BLaER1 treated with 17β-estradiol and CSF1 and Interleukin-3, amounts not matched to agents 10 nM and 100 nM (cell line): Measurements from ENCODE around the gene ADGRL3.

ENCODE experiments used
- H3K27ac ChIP-seq, 11 experiments: shearing (Covaris generic); formaldehyde crosslinking; 2 replicates each; pipeline ENCODE4 v1.8.1; 2022
- H3K27me3 ChIP-seq, 11 experiments: shearing (Covaris generic); formaldehyde crosslinking; 2 replicates each; pipeline ENCODE4 v1.8.1; 2022
- H3K36me3 ChIP-seq, 11 experiments: shearing (Covaris generic); formaldehyde crosslinking; 2 replicates each; pipeline ENCODE4 v1.8.1; 2022
- H3K4me1 ChIP-seq, 10 experiments: shearing (Covaris generic); formaldehyde crosslinking; 2 replicates each; pipeline ENCODE4 v1.8.1; 2022
- H3K4me2 ChIP-seq, 11 experiments: shearing (Covaris generic); formaldehyde crosslinking; 2 replicates each; pipeline ENCODE4 v1.8.1; 2022
- H3K4me3 ChIP-seq, 10 experiments: shearing (Covaris generic); formaldehyde crosslinking; 2 replicates each; pipeline ENCODE4 v1.8.1; 2022
- H3K9ac ChIP-seq, 11 experiments: shearing (Covaris generic); formaldehyde crosslinking; 2 replicates each; pipeline ENCODE4 v1.8.1; 2022
- H3K9me3 ChIP-seq, 11 experiments: shearing (Covaris generic); formaldehyde crosslinking; replicated peaks in 1 of 11; 2 replicates each; pipeline ENCODE4 v1.8.1; 2022
- H4K20me1 ChIP-seq, 11 experiments: shearing (Covaris generic); formaldehyde crosslinking; 2 replicates each; pipeline ENCODE4 v1.8.1; 2022
- Cebpa-rat ChIP-seq, 11 experiments: shearing (Covaris generic); IDR thresholded peaks; 2 replicates each; pipeline ENCODE4 v1.8.1; 2022

The ADGRL3 gene

GRCh38 chr4:61407642-61408618, 207.8 kb downstream of the ADGRL3 start:
- Histone ChIP-seq H3K36me3 (no peaks in the 10 kb centered on the region), H4K20me1 (no peaks in the 10 kb centered on the region), H3K27ac (no peak overlapping the region), H3K4me3 (no peak overlapping the region), H3K4me1 (no peaks in the 10 kb centered on the region), H3K9me3 (no peaks in the 10 kb centered on the region), H3K27me3 (no peaks in the 10 kb centered on the region), H3K4me2 (no peak overlapping the region), H3K9ac (no peak overlapping the region)
- no peak for TF ChIP-seq Cebpa-rat (IDR thresholded peaks at IDR 0.05)

DNA sequence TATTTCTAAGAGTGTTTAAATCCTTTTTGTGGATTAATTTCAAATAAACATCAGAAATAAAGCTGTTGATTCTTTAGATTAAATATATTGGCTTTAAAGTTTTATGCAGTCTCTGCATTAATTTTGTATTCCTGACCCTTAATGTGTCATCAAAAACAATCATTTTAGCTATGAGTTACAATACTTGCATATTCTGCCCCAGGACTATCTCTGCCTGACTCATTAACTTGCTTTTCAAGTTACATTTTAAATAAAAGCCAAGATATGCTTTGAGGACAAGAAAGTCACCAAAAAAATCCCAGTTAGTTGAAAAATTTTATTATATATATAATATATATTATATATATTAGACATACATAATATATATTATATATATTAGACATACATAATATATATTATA, 208.7 kb downstream of the ADGRL3 start:
- Histone ChIP-seq H3K9ac (no peak overlapping the region), H3K36me3 (no peaks in the 10 kb centered on the region), H3K4me3 (no peak overlapping the region), H3K27me3 (no peaks in the 10 kb centered on the region), H4K20me1 (no peaks in the 10 kb centered on the region), H3K4me2 (no peak overlapping the region), H3K27ac (no peak overlapping the region), H3K4me1 (no peaks in the 10 kb centered on the region), H3K9me3 (no peaks in the 10 kb centered on the region)
- TF ChIP-seq Cebpa-rat (IDR thresholded peaks at IDR 0.05) = no peak

DNA sequence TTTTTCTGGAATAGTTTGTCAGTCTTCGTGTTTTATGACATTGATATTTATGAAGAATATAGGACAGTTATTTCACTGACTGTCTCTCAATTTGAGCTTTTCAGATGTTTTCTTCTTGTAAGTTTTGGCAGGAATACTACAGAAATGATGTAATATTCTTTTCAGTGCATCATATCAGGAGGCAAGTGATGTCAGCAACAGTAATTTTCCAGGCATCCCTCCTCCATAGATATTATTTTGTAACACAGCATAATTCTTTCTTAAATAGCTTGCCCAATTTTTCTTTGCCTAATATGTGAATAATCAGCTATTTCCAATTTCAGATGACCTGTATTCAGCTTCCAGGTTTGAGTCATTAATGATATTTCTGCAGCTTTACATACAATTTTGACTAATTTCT, 211.1 kb downstream of the ADGRL3 start:
- Histone ChIP-seq H3K27ac (no peak overlapping the region), H3K4me3 (no peak overlapping the region), H4K20me1 (no peaks in the 10 kb centered on the region), H3K4me1 (no peaks in the 10 kb centered on the region), H3K9ac (no peak overlapping the region), H3K4me2 (no peak overlapping the region), H3K36me3 (no peaks in the 10 kb centered on the region), H3K9me3 (no peaks in the 10 kb centered on the region), H3K27me3 (no peaks in the 10 kb centered on the region)
- TF ChIP-seq Cebpa-rat (IDR thresholded peaks at IDR 0.05) = no peak

- Histone ChIP-seq H3K9ac (no peak overlapping the region), H3K4me3 (no peak overlapping the region), H4K20me1 (no peaks in the 10 kb centered on the region), H3K4me2 (no peak overlapping the region), H3K9me3 (peaks cover 0 to 11% (median 6%) of the 10 kb centered on the region in 11 experiments; a peak in 9 of 22 replicates), H3K27ac (no peak overlapping the region), H3K4me1 (no peaks in the 10 kb centered on the region), H3K36me3 (no peaks in the 10 kb centered on the region), H3K27me3 (no peaks in the 10 kb centered on the region)
- TF ChIP-seq Cebpa-rat (IDR thresholded peaks at IDR 0.05) = no peak
These were observed 225.2 kb downstream of the ADGRL3 start for GRCh38 chr4:61425315-61425714.

DNA sequence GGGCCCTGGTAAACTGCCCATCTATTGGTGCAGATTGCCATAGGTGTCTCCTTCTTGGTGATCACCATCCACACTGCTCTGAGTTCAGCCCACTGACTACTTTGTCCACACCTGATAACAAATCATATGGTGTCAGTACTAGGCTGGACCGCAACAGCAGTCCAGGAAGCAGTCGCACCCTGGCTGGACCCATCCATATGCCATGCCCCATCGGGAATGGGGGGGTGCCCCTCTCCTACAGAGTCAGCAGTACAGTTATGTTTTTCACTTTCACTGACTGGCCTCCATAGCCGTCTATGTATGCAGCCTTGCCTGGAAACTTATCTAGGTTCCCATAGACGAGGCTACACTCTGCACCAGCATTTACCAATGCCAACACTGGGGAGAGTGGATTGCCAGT, 226.1 kb downstream of the ADGRL3 start:
- TF ChIP-seq Cebpa-rat (IDR thresholded peaks at IDR 0.05) = no peak
- Histone ChIP-seq H3K4me2 (no peak overlapping the region), H3K27ac (no peak overlapping the region)

DNA sequence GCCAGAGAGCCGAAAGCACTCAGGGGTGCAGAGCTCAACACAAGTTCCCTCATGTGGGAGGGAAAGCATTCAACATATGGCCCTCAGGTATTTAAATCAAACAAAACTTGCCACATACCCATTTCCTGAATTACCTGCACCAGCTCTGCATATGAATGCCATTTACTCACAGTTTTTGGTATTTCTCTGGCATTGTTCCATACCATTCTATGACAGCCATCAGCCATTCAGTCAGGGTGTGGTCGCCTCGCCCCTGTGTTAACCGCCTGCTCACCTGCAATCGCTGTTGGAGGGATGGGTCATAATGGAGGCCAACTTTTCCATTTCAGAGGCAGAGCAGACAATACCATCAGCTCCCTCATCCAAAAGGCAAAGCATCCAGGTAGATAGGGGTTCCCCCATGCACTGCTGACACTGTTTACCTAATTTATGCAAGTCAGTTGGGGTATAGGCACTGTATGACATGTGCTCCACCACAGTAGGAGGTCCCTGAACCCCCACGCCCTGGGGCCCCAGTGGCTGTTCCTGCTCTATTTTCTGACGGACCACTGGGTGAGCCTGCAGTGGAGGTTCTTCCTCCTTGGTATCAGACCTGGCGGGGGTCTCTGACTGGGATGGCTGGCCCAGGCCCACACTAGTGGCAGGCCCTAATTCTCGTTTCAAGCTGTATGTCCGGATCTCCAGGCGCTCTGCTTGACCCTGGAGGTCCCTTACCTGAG, 227.1 kb downstream of the ADGRL3 start:
- Histone ChIP-seq H3K9ac (no peak overlapping the region), H3K9me3 (peaks cover 0 to 11% (median 6%) of the 10 kb centered on the region in 11 experiments; a peak in 9 of 22 replicates)

More for the DNA sequence above, 226.1 kb downstream of the ADGRL3 start:
- Histone ChIP-seq H3K4me1 (no peaks in the 10 kb centered on the region), H3K4me3 (no peak overlapping the region), H3K36me3 (no peaks in the 10 kb centered on the region), H4K20me1 (no peaks in the 10 kb centered on the region), H3K27me3 (no peaks in the 10 kb centered on the region), H3K9ac (no peak overlapping the region), H3K9me3 (peaks cover 0 to 11% (median 6%) of the 10 kb centered on the region in 11 experiments; a peak in 9 of 22 replicates)

GRCh38 chr4:61427818-61428495, 227.8 kb downstream of the ADGRL3 start:
- Histone ChIP-seq H3K4me3 (no peak overlapping the region), H3K9ac (no peak overlapping the region), H3K27me3 (no peaks in the 10 kb centered on the region), H3K4me1 (no peaks in the 10 kb centered on the region), H3K4me2 (no peak overlapping the region), H3K9me3 (peaks cover 0 to 11% (median 6%) of the 10 kb centered on the region in 11 experiments; a peak in 9 of 22 replicates), H4K20me1 (no peaks in the 10 kb centered on the region), H3K27ac (no peak overlapping the region), H3K36me3 (no peaks in the 10 kb centered on the region)
- TF ChIP-seq Cebpa-rat (IDR thresholded peaks at IDR 0.05) = no peak

More for the DNA sequence above, 227.1 kb downstream of the ADGRL3 start:
- TF ChIP-seq Cebpa-rat (IDR thresholded peaks at IDR 0.05) = no peak
- Histone ChIP-seq H4K20me1 (no peaks in the 10 kb centered on the region), H3K4me3 (no peak overlapping the region), H3K27ac (no peak overlapping the region), H3K27me3 (no peaks in the 10 kb centered on the region), H3K36me3 (no peaks in the 10 kb centered on the region), H3K4me1 (no peaks in the 10 kb centered on the region), H3K4me2 (no peak overlapping the region)

DNA sequence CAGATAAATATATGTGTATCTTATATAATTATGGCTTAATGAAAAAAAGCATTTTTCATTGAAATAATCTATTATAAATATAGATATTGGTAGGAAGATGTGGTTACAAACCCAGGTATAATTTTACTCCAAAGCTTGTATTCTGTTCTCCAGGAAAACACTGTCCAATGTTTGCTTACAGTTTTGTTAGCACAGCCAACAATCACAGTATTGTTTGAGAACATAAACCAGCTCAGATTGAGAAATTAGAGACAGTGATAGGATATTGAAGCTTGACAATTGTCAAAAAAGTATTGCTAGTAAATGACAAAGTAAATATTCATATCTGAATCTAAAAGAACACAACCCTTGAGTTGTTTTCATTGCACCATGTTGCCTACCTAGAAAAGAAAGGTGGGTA, 228.8 kb downstream of the ADGRL3 start:
- TF ChIP-seq Cebpa-rat (IDR thresholded peaks at IDR 0.05) = no peak
- Histone ChIP-seq H3K4me2 (no peak overlapping the region), H3K9ac (no peak overlapping the region), H4K20me1 (no peaks in the 10 kb centered on the region), H3K4me3 (no peak overlapping the region), H3K27me3 (no peaks in the 10 kb centered on the region), H3K9me3 (peaks cover 0 to 11% (median 6%) of the 10 kb centered on the region in 11 experiments; a peak in 9 of 22 replicates), H3K36me3 (no peaks in the 10 kb centered on the region), H3K4me1 (no peaks in the 10 kb centered on the region), H3K27ac (no peak overlapping the region)

- no peak overlapping the region for H3K4me3 ChIP-seq
- no peaks in the 10 kb centered on the region for H3K27me3 ChIP-seq
- no peak overlapping the region for H3K9ac ChIP-seq
- no peaks in the 10 kb centered on the region for H3K36me3 ChIP-seq
- H3K27ac ChIP-seq = no peak overlapping the region
- H4K20me1 ChIP-seq = no peaks in the 10 kb centered on the region
- H3K9me3 ChIP-seq = peaks cover 0 to 4% (median 0%) of the 10 kb centered on the region in 11 experiments; a peak in 1 of 22 replicates
- no peak for TF ChIP-seq Cebpa-rat (IDR thresholded peaks at IDR 0.05)
- H3K4me1 ChIP-seq = no peaks in the 10 kb centered on the region
- H3K4me2 ChIP-seq = no peak overlapping the region
These were observed 231.0 kb downstream of the ADGRL3 start for GRCh38 chr4:61431131-61431530.
